NCI-H2171 (cell line): ENCODE measurements around the gene ETS2.
"Not testable (repeated sequence)": the region's sequence is repeated elsewhere in the genome, so short reads cannot be mapped to it uniquely, and the experiment has no call there.

Experiments used
- DNase-seq: peaks from one replicate; lab custom pipeline; 2025; lab: John Stamatoyannopoulos, UW

The ETS2 gene

DNA sequence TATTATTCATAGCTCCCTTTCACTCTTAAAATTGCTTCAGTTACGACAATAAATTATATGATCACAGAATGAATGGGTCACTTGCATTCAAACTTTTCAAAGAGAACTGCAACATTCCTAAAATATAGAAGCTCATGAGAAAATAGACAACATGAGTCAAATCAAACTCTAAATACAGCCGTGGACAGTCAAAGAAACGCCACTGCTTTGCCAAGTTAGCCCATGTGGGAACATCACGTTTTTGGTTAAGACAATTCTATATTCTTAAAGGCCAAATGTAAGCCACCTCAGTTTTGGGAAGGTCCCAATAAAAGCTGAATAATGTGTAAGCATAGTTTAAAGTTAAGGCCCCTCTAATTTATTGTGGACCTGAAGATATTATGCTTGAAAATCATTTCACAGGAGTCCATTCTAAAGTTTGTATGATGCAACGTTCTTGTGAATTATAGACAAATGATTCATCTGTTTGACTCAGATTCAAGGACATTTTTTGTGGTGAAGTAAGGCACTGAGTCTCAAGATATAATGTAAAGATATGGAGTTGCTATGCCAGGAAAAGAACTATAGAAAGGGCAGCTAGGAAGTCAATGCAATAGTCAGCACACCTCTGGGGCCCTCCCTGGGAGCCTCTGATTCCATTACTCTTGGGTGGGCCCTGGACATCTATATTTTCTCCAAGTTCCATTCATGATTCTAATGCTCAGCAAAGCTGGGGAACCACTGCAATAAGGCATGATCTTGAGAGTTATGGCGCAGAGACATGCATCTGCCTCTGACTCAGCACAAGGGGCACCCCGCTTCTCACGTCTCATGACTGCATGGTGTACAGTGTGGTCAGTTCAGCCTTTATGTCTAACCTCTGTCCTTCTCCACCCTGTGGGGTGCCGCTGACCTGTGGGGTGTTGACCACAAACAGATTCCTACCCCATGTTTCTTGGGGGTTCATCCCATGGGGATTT is 33.9 kb downstream of the ETS2 start:
- DNase-seq: no peak

GRCh38 chr21:38840456-38841300 is 34.9 kb downstream of the ETS2 start:
- no peak for DNase-seq

- no peak for DNase-seq
These were observed 35.7 kb downstream of the ETS2 start for GRCh38 chr21:38841472-38841871.

GRCh38 chr21:38842079-38842478 is 36.4 kb downstream of the ETS2 start:
- DNase-seq: no peak

DNA sequence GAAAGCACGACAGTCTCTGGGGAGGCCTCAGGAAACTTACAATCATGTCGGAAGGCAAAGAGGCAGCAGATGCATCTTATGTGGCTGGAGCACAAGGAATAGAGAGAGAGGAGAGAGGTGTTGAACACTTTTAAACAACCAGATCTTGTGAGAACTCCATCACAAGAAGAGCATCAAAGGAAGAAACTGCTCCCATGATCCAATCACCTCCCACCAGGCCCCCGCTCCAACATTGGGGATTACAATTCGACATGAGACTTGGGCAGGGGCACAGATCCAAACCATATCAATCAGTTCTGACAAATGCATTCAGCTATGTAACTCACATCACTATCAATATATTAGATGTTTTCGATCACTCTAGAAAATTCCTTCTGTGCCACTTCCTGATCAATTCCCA is 37.6 kb downstream of the ETS2 start:
- no peak for DNase-seq

DNA sequence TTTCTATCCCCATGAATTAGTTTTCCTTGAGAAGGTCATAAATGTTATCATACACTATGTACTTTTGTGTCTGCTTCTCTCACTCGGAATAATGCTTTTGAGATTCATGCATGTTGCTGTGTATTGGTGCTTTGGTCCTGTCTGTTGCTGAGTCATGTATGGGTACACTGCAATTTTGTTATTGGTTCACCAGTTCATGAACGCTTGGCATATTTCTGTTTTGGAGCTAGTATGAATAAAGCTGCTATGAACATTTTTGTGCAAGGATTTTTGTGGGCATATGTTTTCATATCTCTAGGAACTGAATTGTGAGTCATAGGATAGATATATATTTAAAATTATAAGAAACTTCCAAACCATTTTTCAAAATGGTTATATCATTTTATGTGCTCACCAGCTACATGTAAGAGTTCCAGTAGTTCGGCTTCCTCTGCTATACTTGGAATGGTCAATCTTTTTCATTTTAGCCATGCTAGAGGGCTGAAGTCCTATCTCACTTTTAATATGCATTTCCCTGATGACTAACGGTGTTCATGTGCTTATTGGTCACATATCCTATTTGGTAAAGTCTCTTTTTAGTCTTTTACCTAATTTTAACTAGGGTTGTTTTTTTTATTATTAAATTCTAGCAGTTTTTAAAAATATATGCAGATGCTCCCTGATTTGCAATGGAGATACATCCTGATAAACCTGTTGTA is 38.2 kb downstream of the ETS2 start:
- DNase-seq: no peak

GRCh38 chr21:38845374-38845773 is 39.6 kb downstream of the ETS2 start:
- not testable (repeated sequence) for DNase-seq

GRCh38 chr21:38847556-38847955 is 41.8 kb downstream of the ETS2 start:
- no peak for DNase-seq

GRCh38 chr21:38848187-38848609 is 42.5 kb downstream of the ETS2 start:
- DNase-seq: no peak

- no peak for DNase-seq
These were observed 44.0 kb downstream of the ETS2 start for GRCh38 chr21:38849776-38850175.

DNA sequence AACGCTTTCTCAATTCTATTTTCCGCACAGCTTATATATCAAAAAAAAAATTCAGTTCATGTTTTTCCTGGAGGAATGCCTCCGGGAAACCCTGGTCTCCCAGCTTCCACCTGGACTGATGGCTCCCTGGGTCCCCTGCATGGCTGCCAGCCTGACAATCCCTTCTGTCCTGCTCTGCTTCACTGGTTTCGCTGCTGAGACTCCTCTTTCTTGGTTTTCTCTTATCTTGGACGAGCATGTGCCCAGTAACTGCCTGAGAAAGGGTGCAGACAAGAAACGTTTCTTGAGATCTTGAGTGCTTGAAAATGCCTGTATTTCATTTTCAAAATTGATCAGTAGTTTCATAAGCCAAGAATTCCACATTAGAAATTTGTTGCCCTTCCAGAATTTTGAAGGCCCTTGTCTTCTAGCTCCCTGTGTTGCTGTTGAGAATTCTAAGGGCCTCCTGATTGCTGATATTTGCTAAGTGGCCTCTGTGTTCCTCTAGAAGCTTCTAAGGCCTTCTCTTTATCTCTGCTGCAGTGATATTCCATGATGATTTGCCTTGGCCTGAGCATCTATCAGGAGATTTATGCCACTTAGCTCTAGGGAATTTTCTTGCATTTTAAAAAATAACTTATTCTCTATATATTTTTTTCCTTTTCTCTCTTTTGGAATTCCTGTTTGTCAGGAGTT is 44.7 kb downstream of the ETS2 start:
- no peak for DNase-seq

GRCh38 chr21:38851101-38851500 is 45.4 kb downstream of the ETS2 start:
- DNase-seq: no peak

DNA sequence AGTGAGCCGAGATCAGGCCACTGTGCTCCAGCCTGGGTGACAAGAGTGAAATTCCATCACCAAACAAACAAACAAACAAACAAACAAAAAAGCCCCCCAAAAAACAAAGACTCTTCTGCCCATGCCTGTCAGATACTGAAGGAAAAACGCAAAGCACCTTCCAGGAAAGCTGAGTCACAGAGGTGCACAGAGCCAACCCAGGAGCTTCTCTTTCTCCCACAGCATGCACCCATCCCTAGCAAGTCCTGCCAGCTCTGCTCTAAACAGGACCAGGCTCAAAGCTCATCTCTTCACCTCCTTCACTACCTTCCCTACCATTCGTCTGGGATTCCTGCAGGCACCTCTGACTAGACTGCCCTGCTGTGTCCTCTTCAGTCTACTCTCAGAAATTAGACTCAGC is 46.5 kb downstream of the ETS2 start:
- no peak for DNase-seq

DNA sequence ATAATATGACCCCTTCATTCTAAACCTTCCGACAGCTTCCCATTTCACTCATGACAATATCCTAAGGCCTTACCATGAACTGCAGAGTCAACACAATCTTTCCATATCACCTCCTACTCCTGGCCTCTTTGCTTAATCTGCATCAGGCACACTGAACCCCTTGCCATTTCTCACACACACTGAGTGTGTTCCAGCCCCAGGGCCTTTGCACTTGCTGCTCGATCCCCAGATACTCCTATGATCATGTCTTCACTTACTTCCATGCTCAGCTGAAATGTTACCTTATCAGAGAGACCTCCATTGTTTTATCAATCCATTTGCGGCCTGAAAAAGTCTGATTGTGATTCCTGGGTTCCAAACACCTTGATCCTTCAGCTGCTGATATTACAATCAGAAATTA is 47.0 kb downstream of the ETS2 start:
- no peak for DNase-seq

DNA sequence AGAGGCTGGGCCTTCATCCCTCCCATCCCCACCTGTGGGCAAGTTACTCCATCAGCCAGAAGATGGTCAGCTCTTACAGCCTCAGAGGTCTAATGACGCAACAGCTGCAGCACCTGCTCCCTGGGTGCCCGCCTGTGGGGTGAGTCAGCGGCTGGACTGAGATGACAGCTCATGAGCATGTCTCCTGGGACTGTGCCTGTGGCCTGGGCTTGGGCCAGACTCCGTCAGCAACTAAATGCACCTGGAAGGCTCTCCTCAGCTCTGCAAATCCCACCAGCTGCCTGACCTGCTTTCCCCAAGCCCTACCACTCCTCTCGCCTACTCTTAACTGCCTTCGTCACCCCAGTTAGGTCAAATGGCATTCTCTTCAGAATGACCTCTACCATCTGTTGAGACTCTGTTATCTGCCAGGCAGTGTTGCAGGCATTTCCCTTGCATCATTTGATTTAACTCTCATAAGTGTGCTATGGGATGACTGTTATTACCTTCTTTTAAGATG is 47.7 kb downstream of the ETS2 start:
- no peak for DNase-seq

DNA sequence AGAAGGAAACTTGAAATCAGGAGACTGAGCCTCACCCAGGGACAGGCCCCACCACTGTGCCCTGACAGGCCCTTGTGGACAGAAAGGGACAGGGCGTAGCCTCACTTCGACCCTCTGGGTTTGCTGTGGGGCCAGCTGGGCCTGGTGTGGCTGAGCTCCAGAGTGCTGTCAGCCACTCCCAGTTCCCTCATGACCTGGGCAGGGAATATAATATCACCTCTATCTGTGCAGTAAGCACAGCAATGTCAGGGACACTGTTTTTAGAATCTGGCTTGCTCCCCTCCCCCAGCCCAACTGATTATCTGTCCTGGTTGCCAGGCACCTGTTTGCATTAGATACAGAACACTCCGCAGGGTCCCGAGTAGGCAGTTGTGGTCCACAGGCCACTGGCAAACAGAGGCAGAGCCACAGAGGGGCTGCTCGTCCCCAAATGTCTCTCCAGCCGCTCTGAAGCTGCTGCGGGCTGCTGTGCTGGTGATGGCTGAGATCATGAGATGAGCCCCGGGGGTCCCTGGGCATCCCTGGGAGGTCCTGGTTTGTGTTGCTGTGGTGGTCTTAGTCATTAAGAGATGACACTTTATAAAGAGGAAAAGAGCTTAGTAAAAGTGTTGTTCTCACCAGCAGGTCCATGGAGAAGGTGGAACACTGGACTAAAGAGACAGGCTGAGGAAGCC is 51.6 kb downstream of the ETS2 start:
- DNase-seq: no peak

GRCh38 chr21:38858026-38858811 is 52.5 kb downstream of the ETS2 start:
- no peak for DNase-seq

DNA sequence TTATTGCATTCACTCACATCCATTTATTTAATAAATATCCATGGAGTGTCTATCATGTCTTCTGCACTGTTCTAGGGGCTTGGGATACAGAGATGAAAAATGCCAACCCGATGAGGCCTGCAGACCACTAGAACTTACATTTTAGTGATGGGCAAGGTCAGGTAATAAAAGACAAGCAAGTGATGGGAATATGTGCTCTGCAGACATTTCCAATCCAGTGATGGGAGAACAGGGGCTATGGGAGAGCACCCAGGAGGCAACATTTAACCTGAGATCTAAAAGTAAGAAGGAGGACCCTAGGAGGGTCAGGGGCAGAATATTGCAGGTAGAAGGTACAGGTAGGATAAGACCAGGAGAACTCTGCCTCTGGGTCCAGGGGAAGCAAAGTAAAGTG is 53.1 kb downstream of the ETS2 start:
- no peak for DNase-seq

DNA sequence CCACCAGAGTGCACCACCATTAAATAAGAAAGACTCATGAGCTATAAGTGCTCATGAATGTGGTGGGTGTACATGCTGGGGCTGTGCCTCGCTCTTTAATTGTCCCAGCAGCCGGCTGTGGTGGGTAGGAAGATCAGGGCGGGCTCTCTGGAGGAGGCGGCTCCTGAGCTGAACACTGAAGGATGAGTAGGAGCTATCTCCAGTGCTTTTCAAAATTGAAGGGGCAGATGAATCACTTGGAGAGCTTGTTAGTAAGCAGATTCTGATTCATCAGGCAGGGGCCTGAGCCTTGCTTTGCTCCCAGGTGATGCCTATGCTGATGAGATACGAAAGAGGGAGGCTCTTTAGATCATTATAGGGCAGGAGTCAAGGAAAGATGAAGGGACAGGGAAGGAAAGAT is 54.1 kb downstream of the ETS2 start:
- no peak for DNase-seq

- no peak for DNase-seq
These were observed 55.3 kb downstream of the ETS2 start for GRCh38 chr21:38861056-38861455.
